NCI-H1092 (cell line): ENCODE measurements around the gene CPNE2.
A peak's percentile ranks its signal among the peaks of the same experiment; 100 is the strongest.
"Not testable (repeated sequence)": the region's sequence is repeated elsewhere in the genome, so short reads cannot be mapped to it uniquely, and the experiment has no call there.

Source experiments
- DNase-seq: peaks from one replicate; lab custom pipeline; 2025; lab: John Stamatoyannopoulos, UW

The CPNE2 gene

DNA sequence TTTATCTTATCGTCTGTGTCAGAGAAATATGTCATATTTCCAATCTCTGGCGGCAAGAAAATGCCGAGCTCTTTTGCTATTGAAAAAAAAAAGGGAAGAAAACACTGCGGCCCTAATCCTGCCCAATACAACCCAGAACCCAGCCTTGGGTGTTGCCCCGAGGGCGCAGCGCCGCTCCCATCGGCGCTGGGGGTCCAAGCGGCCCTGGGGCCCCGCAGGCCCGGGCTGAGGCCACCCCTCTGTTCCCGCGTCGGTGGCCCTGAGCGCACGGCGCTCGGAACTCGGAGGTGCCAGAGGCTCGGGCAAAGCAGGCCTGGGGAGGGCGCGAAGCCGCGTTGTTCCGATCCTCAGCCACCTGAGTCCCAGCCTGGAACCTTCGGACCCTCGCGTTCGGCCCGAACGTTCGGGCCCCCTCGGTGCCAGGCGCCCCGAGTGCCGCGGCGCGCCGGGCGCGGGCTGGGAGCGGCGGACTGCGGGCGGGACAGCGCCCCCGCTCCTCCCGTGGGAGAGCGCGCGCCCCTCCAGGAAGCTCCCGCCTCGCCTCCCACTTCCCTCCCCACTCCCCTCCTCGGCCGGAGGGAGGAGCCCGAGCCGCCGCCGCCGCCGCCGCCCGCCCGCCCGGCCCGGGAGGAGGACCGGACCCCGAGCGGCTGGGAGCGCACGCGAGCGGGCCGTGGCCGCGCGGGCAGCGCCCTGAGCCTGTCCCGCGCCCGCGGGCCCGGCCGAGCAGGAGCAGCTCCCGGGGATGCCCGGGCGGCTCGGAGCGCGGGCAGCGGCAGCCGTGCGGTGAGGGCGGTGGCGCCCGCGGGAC is at the start of gene CPNE2:
Gene CPNE2 (plus strand): TSS at position 609 of the 811 bp plus-strand sequence. CDS start 18,160 bp downstream, outside the sequence.
- peak; percentile 28 for DNase-seq

DNA sequence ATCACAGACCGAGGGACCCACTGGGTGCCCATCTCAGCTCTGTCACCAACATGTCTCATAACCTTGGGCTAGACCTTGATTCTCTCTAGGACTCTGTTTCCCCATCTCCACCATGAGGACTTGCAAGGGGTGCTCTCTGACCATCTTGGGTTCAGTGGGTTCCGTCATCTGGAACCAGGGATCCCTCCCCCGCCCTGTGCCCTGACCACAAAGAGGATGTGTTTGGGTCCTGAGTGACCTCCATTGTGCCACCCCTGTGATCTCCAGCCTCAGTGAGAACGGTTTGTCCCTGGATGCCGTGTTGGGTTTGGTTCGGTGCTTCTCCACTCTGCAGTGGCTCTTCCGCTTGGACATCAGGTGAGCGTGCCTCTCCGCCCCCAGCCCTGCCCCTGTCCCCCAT is 49.1 kb upstream of the CPNE2 start:
- DNase-seq: no peak

- no peak for DNase-seq
These were observed 47.3 kb upstream of the CPNE2 start for GRCh38 chr16:57044931-57045693.

GRCh38 chr16:57045694-57046381 is 46.5 kb upstream of the CPNE2 start:
- peak; percentile 49 for DNase-seq

- no peak for DNase-seq
These were observed 44.3 kb upstream of the CPNE2 start for GRCh38 chr16:57048095-57048494.

GRCh38 chr16:57049678-57050077 is 42.7 kb upstream of the CPNE2 start:
- no peak for DNase-seq

DNA sequence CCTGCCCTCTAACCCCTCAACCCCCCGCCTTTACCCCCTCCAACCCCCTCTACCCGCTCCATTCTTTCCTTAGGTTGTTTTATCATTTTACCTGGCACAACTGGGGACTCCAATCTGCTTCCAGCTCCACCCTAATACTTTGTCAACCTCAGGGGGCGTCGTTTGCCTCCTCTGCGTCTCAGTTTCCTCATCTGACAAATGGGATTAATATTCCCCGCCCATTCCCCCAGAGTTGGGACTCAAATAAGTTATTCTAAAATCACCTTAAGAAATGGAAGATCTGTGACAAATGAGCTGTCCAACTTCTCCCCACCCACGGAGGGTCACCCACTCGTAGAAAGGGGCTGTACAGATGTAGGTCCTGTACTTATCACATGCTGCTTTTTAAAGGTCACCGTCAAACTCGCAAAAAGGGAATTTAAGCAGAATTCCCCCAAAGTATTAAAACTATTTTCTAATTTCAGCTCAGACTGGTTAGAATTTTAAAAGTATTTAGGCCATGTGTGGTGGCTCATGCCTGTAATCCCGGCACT is 40.6 kb upstream of the CPNE2 start:
- no peak for DNase-seq

DNA sequence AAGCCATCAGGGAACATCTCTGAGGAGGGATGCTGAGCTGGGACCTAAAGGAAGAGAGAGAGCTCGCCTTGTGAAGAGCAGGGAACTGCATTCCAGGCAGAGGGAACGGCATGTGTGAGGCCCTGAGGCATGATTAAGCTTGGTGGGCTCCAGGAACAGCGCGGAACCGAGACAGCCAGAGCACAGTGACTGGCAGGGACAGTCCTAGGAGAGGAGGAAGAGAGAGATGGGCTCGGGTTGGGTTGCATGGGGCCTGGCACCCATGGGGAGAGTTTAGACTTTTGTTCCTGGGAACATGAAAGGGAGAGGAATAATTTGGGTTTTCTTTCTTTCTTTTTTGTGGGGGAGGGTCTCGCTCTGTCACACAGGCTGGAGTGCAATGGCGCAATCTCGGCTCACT is 39.2 kb upstream of the CPNE2 start:
- no peak for DNase-seq

DNA sequence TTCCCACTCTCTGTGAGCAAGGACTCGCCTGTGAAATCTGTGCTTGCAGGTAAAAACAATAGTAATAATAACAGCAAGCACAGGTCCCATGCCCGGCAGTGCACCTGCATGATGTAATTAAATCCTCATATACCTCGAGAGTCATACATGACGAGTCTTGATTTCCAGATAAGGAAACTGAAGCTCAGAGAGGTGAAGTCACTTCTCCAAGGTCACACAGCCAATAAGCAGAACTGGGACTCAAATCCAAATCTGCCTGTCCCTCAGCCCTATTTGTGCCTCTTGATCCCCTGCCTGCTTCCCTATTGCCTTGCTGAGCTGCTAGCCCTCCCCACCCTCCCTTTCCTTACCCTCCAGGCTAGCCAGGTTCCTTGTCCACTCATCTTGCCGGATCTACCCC is 38.0 kb upstream of the CPNE2 start:
- no peak for DNase-seq

- DNase-seq: no peak
These were observed 37.6 kb upstream of the CPNE2 start for GRCh38 chr16:57054771-57055170.

GRCh38 chr16:57055671-57056070 is 36.7 kb upstream of the CPNE2 start:
- DNase-seq: no peak

DNA sequence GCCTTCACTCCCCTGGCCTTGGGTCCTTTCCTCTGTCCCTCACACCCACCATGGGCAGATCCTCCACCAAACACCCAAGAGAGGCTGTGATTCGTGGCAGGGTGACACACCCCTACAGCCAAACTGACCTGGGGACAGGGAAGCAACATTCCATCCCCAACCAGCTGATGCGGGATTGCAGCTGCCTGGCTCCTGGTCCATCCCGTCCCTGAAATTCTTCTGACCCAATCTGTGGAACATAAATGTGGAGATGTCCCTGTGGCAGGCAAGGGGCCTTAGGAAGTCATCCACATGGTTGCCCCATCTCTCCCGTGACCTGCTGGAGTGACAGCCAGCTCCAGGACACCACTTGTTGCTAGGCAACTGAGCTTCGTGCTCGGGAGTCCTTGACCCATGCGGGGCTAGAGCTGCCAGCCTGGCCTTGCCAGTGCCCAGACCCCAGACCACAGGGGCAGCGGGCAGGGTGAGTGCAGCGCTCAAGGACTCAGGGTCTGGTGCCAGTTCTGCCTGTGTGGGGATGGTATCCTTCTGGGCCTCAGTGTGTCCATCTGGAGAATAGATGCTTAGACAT is 34.0 kb upstream of the CPNE2 start:
- DNase-seq: no peak

GRCh38 chr16:57060323-57061083 is 31.9 kb upstream of the CPNE2 start:
- DNase-seq: no peak

DNA sequence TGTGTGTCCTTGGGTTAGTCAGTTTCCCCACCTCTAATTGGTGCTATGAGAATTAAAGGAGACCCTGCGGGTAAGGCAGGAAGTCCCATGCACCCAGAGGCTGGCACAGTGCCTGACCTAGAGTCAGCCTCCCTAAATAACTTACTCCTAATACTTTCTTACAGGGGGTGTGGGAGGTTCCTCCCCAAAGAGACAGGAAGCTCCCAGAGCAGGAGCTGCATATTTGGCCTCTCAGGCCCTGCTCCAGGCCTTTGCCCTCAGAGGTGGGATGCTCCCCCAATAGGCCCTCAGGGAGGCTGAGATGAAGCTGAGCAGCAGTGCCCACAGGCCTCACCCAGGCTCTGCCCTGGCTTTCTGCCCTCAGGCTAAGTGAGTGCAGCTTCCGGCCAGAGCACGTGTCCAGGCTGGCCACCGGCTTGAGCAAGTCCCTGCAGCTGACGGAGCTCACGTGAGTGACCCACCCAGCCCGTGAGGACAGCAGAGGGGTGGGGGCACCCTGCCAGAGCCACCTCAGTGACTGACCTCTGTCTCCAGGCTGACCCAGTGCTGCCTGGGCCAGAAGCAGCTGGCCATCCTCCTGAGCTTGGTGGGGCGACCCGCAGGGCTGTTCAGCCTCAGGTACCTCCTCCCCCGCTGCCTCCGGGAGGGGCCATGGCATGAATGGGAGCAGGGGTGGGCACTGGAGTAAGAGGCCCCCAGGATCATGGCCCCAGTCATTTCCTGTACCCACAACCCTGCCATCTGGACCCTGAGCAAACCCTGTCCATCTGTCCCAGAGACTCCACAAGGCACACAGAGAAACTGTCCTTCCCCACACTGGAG is 31.1 kb upstream of the CPNE2 start:
- no peak for DNase-seq

- no peak for DNase-seq
These were observed 30.1 kb upstream of the CPNE2 start for GRCh38 chr16:57062329-57062728.

- DNase-seq: not testable (repeated sequence)
These were observed 29.2 kb upstream of the CPNE2 start for GRCh38 chr16:57063189-57063588.

GRCh38 chr16:57064995-57065394 is 27.4 kb upstream of the CPNE2 start:
- DNase-seq: no peak

GRCh38 chr16:57066625-57067024 is 25.8 kb upstream of the CPNE2 start:
- DNase-seq: no peak

- DNase-seq: no peak
These were observed 25.0 kb upstream of the CPNE2 start for GRCh38 chr16:57067347-57067746.

DNA sequence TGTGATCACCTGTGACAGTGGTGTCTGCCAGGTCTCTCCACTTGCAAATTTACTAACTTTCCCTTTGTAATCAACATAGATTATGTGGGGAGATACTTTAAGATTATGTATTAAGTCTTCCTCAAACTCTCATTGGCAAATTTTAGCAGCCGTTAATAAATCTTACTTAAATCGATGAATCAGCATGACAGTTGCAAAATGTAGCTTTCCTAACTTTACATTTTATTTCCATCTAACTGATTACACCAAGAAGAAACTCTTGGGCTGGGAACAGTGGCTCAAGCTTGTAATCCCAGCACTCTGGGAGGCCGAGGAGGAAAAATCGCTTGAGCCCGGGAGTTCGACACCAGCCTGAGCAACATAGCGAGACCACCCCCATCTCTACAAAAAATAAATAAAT is 23.3 kb upstream of the CPNE2 start:
- no peak for DNase-seq
